ENCODE measurements around the gene LGALS14.
A peak's percentile ranks its signal among the peaks of the same experiment; 100 is the strongest.
"Not testable (repeated sequence)": the region's sequence is repeated elsewhere in the genome, so short reads cannot be mapped to it uniquely, and the experiment has no call there.

LGALS14 gene, protein sequence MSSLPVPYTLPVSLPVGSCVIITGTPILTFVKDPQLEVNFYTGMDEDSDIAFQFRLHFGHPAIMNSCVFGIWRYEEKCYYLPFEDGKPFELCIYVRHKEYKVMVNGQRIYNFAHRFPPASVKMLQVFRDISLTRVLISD

DNA sequence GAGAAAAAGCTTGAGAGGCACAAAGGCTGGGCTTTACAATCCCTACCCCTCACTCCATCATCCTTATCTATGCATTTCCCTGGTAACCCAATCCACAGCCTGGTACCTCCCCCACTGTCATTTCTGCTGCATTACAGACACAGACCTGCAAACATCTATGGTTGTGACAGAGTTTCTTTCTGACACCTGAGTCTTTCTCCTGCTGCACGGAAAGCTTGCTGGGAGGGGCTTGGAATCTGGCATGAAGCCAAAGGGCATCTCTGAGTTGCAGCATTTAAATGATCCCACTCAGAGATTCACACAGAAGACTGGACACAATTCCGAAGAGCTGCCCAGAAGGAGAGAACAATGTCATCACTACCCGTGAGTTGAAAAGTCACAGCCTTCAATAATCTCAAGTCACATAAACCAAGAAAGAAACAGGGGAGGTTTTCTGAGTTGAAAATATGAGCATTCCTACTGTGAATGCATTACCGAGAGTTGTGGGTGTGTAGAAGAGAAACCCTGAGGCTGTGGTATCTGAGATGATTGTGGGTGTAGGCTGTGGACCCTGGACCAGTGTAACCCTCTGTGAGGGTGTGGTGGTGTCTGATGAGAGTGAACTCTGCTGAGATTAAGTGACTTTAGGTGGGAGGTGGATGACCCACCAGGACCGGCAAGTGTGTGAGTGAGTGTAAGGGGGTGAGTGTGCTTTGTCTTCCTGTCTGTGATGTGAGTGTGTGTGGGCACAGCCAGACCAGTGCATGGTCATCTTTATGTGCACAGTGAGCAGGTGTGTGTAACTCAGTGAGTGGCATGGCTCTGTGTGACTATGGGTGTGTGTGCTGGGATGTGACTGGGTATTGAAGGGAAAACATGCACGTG, at the start of gene LGALS14:
TSS of gene LGALS14 (plus strand) at position 301 of the 864 bp plus-strand sequence. CDS start at position 349, 48 bp downstream.
- no peak for DNase-seq

DNA sequence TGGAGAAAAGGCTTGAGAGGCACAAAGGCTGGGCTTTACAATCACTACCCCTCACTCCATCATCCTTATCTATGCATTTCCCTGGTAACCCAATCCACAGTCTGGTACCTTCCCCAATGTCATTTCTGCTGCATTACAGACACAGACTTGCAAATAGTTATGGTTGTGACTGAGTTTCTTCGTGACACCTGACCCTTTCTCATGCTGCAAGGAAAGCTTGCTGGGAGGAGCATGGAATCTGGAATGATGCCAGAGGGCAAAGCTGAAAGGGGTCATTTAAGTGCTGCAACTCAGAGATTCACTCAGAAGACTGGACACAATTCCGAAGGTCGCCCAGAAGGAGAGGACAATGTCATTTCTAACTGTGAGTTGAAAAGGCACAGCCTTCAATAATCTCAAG, 48.7 kb upstream of the LGALS14 start, which contains the start of gene LGALS16:
TSS of gene LGALS16 (plus strand) at position 301 of the 400 bp plus-strand sequence. CDS start at position 350, 49 bp downstream.
- DNase-seq: no peak

DNA sequence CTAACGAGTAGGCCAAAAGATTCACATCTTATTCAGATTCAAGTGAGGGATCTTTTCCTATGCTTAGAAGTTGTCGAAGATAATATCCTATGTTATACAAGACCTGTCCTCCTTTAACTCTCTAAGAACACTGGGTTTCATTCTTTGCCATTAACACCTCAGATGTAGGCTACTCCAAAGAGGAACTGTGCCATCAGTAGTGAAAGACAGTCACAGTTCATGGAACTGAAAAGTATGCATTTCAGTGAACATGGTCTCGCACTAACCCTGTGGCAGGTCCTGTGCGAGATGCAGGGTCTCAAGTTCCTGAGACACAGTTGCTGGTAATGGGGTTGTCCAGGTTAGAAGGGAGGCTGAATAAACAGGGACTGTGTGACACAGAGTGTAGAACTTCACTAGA, 44.5 kb upstream of the LGALS14 start:
- DNase-seq: no peak

DNA sequence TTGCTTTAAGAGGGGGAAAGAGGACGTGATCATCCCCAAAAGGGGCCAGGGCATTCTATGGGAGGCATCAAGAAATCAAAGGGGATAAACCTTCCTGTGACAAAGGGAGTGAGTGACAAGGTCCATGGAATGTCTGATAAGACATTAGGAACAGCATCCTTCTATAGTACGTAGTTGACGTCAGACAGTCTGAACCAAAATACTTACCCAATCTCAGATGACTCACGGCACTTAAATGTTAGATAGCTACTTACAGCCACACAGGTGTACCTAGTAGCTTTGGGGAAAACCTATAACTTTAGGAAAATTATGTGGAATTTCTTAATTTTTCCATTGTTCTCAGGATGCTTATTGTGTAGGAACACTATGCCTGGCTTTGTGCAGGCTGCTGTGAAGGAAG, 43.6 kb upstream of the LGALS14 start:
- DNase-seq: no peak

DNA sequence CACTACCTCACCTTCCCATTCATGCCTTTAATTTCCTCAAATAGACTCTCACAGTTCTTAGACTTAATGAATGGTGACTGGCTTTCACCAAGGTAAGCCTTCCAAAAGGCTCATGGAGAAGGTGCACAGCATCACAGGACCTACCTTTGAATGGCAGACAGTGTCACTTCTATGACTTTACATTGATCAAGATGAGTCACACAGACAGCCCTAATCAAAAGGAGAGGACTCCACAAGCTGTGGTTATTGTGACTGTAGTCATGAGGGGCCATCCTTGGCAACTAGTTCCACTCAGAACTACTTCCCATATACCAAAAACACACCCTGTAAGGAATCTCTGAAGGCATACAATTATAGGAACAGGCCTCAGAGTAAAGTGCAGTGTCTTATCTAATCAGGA, 42.7 kb upstream of the LGALS14 start:
- DNase-seq: no peak

DNA sequence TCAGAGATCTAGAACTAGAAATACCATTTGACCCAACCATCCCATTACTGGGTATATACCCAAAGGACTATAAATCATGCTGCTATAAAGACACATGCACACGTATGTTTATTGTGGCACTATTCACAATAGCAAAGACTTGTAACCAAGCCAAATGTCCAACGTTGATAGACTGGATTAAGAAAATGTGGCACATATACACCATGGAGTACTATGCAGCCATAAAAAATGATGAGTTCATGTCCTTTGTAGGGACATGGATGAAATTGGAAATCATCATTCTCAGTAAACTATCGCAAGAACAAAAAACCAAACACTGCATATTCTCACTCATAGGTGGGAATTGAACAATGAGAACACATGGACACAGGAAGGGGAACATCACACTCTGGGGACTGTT, 34.4 kb upstream of the LGALS14 start:
- DNase-seq: not testable (repeated sequence)

DNA sequence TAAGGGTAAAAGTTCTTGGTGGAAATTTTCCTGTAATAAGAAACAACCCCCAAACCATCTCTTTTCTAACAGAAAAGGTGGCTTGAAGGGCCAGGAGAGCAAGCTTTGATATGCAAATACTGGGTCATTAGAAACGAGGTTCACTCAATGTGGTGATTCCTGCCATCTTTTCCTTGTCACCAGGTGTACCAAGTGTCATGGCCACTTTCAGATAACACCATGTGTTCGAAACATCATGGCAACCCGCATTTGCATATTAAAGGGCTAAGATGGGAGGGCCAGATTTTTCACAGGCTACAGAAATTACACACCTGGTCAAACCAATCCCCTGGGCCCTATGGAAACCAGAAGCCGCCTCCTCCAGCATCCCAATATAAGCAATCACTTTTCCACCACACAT, 33.3 kb upstream of the LGALS14 start:
- DNase-seq: no peak

DNA sequence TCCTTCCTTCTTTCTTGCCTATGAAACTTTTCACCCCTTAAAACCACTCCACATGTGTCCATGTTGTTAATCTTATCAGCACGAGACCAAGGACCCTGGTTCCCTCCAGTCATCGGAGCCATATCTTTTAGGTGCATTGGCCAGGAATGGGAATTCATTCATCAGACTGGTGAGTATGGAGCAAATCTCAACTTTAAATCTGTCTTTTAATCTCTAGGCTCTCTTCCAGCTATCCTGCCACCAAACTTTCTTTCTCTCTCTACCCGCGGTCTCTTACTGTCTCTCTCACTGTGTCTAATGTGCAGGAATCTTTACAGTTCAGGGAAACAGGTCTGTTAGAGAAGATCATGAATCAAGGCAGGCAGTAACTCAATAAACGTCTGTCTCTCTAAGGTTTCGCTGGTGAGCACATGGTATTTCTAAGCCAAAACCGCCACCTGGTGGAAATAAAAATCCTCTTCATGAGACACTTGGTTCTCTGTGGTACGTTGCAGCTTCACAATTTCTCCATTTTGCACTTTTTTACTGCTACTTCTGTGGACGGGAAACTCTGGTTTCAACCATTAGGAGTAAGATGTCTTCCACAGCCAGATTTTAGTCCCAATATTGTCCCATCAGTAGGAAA, 32.4 kb upstream of the LGALS14 start:
- peak; percentile 76 to 80 (median 76) for DNase-seq

DNA sequence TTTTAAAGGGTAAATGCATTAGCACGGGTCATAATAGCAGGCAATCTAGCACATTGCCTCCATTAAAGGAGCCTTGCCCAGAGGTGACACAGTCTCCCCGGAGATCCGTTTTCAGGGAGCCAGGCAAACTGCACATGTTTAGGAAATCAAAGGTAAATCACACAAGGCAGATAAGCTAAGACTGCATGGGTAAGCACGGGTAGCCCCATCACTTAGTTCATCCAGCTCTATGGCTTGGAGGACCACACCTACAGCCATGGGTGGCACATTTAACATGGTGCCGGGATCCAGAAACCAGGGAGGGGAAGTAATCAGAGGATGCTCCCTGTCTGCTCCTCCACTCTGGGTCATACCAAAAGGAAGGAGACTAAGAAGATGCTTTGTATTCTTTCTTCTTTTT, 31.8 kb upstream of the LGALS14 start:
- DNase-seq: no peak

DNA sequence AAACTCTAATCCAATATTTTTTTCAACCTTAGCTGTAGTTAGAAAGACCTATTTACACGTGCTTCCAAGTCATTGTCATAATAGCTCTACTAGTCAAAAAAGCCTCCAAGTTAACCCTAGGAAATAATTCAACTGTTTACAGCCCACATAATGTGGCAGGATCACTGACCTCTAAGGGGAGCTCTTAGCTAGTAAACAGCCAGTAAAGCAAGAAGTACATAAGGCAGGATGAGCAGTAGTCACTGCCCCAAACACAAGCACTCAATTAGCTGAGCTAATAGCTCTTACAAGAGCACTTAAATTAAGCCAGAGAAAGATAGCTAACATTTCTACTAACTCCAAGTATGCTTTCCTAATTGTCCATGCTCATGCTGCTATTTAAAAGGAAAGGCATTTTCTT, 30.4 kb upstream of the LGALS14 start:
- peak in 1 of 3 donors; percentile 18 for DNase-seq

DNA sequence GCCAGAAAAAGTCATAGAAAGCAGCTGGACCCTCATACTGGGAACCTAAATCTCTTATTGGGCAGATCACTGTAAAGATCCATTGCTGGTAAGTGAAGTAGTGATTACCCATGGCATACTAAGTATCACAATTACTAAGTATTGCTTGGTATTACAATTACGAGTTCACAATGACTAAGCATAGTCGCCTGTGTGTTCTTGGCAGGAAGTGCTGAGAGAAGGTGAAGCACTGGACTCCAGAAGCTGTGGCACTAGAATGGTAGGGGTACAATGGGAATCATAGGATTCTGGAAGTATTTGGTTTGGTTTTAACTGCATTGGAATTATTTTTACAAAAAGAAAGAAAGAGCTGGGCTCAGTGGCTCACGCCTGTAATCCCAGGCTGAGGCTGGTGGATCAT, 28.3 kb upstream of the LGALS14 start:
- DNase-seq: no peak

DNA sequence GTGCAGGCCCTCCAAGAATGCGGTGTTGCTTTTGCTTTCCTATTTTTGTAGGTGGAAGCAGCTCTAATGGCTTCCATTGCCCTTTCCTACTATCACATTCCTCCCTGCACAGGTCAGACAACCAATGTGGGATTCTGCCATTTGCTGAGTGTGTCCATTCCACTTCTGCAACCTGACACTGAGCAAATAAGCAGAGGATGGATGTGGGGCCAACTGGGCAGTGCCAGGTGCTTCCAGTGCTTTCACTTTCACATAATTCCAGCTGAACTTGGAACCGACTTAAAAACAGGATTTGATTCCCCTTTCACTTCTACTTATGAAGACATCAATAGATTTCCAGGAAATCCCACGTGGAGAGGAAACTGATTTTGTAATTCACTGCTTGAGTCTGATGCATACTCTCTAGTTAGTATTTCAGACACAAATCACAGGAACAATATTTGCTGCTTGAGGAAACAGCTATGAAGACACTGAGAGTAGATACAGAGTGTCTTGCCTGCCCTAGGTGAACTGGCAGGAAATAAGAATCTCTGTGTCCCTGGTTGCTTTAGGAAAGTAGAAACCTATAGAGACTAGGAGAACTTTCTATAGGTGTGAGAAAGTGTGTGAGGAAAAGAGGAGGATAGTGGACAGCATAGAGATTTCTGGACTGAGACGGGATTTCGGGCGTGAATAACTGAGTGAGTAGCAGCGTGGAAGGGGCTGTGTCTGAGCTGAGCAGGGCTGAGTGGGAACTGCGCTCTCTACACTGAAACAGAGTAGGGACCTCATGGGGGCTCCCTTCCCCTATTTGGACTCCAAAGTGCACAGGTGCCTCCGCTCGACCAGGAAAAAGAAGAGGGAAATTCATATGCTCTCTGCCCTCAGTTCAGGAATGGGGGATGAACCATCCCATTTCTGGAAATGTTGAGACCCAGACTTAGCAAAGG, 26.1 kb upstream of the LGALS14 start:
- DNase-seq: peak; percentile 26 to 65 (median 38)

DNA sequence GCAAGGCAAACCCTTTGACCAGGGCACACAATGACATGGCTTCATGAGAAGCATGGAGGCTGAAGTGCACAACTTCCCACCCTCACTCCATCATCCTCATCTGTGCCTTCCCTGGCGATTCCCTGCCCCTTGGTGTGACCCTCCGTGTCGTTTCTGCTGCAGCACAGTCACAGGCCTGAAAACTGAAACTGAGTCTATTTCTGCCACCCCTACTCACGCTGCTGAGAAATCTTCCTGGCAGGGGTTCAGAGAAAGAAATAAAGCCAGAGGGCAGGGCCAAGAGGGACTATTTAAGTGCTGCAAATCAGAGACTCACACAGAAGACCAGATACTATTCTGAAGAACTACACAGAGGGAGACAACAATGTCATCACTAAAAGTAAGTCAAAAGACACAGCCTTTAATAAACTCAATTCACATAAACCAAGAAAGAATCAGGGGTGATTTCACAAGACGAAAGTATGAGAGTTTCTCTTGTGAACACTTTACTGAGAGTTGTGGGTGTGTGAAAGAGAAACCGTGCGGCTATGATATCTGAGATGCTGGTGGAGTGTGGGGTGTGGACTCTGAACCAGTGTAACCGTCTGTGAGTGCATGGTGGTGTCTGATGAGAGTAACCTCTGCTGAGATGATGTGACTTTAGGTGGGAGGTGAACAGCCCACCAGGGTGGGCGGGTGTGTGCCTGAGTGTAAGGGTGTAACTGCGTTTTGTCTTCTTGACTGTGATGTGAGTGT, 25.1 kb upstream of the LGALS14 start:
- DNase-seq: peak in 2 of 3 donors; percentile 6 to 21

DNA sequence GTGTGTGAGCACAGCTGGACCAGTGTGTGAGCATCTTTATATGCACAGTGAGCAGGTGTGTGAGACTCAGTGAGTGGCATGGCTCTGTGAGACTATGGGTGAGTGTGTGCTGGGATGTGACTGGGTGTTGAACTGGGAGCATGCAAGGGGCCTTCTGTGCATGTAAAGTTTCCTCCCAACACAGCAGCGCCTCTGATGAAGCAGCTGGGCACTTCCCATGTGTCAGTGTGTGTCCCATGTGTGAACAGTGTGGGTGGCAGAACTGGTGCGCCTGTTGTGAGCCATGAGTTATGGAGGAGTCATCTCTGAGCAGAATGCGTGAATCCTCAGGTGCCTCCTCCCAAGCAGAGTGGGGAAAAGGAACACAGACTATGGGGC, 24.5 kb upstream of the LGALS14 start:
- DNase-seq: peak in 1 of 3 donors; percentile 22

DNA sequence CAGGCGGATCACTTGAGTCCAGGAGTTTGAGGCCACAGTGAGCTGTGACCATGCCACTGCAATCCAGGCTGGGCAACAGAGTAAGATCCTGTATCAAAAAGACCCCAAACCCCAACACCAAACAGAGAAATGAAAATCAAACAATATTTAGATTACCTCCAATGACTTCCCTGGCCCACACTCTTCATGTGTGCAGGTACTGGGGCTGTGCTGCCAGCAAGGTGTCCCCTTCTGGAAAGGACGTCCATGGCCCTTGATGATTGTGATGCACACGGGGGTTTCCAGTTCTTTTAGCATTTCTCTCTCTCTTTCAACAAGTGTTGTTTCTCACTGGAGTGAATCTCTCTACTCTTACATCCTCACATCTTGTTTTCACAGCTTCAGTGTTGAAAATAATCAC, 23.7 kb upstream of the LGALS14 start:
- DNase-seq: no peak

DNA sequence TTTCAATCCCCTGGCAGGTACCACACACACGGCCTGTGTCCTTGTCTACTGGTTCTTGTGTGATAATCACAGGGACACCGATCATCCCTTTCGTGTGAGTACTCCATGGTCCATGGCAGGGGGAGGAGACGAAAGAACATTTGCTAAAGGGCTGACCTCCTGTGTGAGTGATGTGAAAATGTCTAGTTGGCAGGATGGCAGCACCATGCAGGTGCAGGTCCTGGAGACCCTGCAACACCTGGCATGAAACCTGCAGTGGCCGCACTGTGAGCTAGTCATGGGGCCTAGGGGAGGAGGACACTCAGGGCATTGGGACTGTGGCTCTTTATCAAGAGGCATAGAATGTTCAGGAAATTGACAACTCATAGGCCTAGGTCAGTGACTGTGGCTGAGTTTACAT, 22.9 kb upstream of the LGALS14 start:
- no peak for DNase-seq

DNA sequence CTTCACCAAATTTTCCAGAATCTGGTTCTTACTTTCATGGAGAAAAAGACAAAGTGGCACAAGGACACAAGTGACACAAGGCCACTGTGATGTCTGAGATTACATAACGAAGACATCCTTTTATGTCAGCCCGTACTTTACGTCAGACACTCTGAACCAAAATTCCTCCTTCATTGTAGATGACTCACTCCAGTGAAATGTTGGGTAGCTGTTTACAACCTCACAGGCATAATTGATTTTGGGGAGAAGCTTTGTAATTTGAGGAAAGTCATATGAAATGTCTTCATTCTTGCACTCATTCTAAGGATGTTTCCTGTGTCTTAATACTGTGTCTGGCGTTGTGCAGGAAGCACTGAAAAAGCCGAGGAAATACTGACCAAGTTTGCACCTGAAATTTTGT, 20.0 kb upstream of the LGALS14 start:
- peak in 2 of 3 donors; percentile 25 to 33 for DNase-seq

DNA sequence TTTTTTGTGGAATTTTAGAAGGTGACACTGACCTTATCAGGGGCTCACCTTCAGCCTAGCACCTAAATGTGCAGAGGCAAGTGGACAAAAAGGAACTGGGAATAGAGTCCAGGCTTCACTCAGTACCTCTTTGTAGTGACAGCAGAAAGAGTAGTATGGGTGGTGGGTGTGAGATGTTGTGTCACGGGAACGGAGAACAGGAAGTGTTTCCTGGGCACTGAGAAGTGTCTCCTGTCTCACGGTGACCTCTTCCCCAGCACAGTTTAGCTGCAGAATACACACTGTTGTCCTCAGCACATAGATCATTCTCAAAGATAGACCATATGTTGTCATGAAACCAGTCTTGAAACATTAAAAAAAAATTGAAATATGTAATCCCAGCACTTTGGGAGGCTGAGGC, 17.5 kb upstream of the LGALS14 start:
- peak in 2 of 3 donors; percentile 21 for DNase-seq

DNA sequence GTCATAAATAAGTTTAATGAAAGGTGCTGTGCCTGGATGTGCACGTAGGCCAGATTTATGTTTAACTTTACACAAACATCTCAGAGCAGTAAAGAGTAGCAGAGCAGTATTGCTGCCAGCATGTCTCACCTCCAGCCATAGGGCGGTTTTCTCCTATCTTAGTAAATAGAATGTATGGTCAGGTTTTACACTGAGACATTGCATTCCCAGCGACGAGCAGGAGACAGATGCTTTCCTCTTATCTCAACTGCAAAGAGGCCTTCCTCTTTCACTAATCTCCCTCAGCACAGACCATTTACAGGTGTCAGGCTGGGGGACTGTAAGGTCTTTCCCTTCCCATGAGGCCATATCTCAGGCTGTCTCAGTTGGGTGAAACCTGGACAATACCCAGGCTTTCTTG, 15.6 kb upstream of the LGALS14 start:
- not testable (repeated sequence) for DNase-seq

DNA sequence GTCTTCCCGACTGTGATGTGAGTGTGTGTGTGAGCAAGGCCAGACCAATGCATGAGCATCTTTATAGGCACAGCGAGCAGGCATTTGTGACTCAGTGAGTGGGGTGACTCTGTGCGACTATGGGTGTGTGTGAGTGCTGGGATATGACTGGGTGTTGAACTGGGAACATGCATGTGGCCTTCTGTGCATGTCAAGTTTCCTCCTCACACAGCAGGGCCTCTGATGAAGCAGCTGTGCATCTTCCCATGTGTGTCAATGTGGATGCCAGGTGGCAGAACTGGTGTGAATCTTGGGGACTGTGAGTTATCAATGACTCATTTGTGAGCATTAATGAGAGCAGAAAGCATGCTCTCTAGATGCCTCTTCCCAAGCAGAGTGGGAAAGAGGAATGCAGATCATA, 12.1 kb upstream of the LGALS14 start:
- no peak for DNase-seq

DNA sequence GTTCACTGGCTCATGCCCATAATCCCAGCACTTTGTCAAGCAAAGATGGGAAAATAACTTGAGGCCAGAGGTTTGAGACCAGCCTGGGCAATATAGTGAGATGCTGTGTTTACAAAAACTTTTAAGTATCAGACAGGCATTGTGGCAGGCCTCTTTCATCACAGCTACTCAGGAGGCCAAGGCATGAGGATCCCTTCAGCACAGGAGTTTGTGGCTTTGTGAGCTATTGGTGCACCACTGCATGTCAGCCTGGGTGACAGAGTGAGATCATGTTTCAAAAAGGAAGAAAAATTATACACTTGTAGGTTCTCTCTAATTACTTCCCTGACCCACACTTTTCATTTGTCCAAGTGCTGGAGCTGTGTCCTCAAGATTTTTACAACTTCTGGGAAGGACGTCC, 11.5 kb upstream of the LGALS14 start:
- no peak for DNase-seq

DNA sequence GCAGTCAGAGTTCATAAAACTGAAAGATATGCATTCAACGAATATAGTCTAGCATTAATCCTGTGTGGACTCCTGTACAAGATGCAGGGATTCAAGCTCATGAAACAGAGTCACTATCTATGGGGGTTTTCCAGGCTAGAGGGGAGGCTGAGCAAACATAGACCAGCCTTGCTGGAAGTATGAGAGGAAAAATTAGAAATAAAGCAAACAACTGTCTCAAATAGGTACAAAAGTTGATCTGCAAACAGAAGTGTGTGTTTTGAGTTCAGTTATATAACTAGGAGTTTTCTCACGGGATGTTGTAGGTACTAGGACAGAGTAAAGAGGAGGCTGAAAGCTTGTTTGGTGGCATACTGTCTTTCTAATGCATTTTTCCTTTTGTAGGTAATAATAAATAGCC, 8.5 kb upstream of the LGALS14 start:
- no peak for DNase-seq
